GM12878 (cell line): ENCODE data around the gene PLEKHM2.

ENCODE experiments used
- HDAC2 ChIP-seq: fragments of 200-600 bp; sonication (generic); IDR thresholded peaks from 2 replicates; pipeline ENCODE4 v1.6.1; 2017
- POLR2A ChIP-seq: IDR thresholded peaks from 2 replicates; pipeline ENCODE4 v1.6.1; 2011; ENCODE audit warnings: low read depth, mild to moderate bottlenecking, low read length
- RAD51 ChIP-seq: fragments of 450-650 bp; IDR thresholded peaks from 2 replicates; pipeline ENCODE4 v1.6.1; 2016; ENCODE audit warnings: moderate library complexity, mild to moderate bottlenecking, inconsistent platforms
- TF ChIP-seq, protein P1 (sequence below), 3 experiments: IDR thresholded peaks in 2 of 3; conservative IDR thresholded peaks in 1 of 3; 2 replicates each; pipeline ENCODE4 v1.5.1; 2011; ENCODE audit warnings: low read depth in 3 of 3, low read length in 3 of 3, mild to moderate bottlenecking in 3 of 3, control low read depth in 2 of 3, moderate library complexity in 2 of 3, inconsistent platforms in 1 of 3, mixed read lengths in 1 of 3; ENCODE audit not compliant: control insufficient read depth in 2 of 3, insufficient read depth in 1 of 3; ENCODE audit errors: extremely low read depth in 1 of 3
- TF ChIP-seq, protein P2 (sequence below): fragments of 450-650 bp; IDR thresholded peaks from 2 replicates; pipeline ENCODE4 v1.6.1; 2016; ENCODE audit warnings: mild to moderate bottlenecking, moderate library complexity, borderline replicate concordance

DNA sequence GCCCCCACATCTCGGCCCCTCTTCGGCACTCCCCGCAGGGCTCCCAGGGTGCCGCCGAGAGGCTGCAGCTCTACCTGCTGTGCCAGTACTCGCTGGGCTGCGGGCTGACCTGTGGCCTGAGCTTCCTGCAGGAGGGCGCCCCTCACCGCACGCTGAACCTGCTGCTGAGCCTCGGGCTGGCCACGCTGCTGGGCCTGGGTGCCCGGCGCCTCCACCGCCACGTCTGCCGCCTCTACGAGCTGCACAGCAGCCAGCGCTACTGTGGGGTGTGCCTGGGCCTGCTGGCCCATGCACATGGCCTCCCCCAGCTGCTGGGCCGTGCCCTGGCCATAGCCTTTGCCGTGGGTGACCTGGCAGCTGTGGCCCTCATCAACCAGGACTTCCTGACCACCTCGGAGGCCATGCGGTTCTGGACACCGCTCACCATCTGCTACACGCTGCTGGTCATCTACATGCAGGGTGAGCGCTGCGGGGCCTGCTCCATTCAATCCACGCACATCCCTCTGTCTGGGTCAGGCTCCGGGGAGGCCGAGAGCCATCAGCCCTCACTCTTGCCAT lies 60.1 kb downstream of the PLEKHM2 start:
- TF ChIP-seq HDAC2 = no peak
- TF ChIP-seq, protein P1, sequence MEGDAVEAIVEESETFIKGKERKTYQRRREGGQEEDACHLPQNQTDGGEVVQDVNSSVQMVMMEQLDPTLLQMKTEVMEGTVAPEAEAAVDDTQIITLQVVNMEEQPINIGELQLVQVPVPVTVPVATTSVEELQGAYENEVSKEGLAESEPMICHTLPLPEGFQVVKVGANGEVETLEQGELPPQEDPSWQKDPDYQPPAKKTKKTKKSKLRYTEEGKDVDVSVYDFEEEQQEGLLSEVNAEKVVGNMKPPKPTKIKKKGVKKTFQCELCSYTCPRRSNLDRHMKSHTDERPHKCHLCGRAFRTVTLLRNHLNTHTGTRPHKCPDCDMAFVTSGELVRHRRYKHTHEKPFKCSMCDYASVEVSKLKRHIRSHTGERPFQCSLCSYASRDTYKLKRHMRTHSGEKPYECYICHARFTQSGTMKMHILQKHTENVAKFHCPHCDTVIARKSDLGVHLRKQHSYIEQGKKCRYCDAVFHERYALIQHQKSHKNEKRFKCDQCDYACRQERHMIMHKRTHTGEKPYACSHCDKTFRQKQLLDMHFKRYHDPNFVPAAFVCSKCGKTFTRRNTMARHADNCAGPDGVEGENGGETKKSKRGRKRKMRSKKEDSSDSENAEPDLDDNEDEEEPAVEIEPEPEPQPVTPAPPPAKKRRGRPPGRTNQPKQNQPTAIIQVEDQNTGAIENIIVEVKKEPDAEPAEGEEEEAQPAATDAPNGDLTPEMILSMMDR (IDR thresholded peaks at IDR 0.05 in 2 of 3, conservative IDR thresholded peaks at IDR 0.05 in 1 of 3; ENCODE audit: control insufficient read depth in 2 of 3, extremely low read depth in 1 of 3, insufficient read depth in 1 of 3, low read depth in 3 of 3, low read length in 3 of 3) = no peak
- TF ChIP-seq, protein P2, sequence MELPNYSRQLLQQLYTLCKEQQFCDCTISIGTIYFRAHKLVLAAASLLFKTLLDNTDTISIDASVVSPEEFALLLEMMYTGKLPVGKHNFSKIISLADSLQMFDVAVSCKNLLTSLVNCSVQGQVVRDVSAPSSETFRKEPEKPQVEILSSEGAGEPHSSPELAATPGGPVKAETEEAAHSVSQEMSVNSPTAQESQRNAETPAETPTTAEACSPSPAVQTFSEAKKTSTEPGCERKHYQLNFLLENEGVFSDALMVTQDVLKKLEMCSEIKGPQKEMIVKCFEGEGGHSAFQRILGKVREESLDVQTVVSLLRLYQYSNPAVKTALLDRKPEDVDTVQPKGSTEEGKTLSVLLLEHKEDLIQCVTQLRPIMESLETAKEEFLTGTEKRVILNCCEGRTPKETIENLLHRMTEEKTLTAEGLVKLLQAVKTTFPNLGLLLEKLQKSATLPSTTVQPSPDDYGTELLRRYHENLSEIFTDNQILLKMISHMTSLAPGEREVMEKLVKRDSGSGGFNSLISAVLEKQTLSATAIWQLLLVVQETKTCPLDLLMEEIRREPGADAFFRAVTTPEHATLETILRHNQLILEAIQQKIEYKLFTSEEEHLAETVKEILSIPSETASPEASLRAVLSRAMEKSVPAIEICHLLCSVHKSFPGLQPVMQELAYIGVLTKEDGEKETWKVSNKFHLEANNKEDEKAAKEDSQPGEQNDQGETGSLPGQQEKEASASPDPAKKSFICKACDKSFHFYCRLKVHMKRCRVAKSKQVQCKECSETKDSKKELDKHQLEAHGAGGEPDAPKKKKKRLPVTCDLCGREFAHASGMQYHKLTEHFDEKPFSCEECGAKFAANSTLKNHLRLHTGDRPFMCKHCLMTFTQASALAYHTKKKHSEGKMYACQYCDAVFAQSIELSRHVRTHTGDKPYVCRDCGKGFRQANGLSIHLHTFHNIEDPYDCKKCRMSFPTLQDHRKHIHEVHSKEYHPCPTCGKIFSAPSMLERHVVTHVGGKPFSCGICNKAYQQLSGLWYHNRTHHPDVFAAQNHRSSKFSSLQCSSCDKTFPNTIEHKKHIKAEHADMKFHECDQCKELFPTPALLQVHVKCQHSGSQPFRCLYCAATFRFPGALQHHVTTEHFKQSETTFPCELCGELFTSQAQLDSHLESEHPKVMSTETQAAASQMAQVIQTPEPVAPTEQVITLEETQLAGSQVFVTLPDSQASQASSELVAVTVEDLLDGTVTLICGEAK = no peak
- TF ChIP-seq POLR2A = no peak
- no peak for TF ChIP-seq RAD51
